Stimulated activated naive CD4-positive, alpha-beta T cell (primary cell): ENCODE measurements around the gene TSHR.

Experiments
- DNase-seq, 6 experiments: peaks; one replicate each; lab custom pipeline; 2025; lab: John Stamatoyannopoulos, UW

The TSHR gene

GRCh38 chr14:81137316-81137715, 181.9 kb downstream of the TSHR start:
- DNase-seq, result no peak

DNA sequence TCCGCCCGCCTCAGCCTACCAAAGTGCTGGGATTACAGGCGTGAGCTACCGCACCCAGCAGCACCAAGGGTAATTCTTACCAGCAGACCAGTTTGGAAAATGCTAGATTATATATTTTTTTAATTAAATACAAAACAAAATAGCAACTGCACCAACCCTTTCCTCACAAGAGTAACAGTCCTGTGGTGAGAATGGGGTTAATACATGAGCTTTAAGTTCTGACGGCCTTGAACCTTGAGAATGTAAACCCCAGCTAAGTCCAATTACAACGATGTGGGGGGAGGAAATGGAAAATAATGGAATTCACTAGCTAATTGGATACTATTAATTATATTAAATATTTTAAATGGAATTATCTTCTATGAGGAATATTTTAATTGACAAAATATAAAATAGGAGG, 183.0 kb downstream of the TSHR start:
- DNase-seq, result no peak

GRCh38 chr14:81141426-81141825, 186.0 kb downstream of the TSHR start:
- DNase-seq, result no peak

GRCh38 chr14:81143793-81144192, 188.4 kb downstream of the TSHR start:
- DNase-seq, result no peak

DNA sequence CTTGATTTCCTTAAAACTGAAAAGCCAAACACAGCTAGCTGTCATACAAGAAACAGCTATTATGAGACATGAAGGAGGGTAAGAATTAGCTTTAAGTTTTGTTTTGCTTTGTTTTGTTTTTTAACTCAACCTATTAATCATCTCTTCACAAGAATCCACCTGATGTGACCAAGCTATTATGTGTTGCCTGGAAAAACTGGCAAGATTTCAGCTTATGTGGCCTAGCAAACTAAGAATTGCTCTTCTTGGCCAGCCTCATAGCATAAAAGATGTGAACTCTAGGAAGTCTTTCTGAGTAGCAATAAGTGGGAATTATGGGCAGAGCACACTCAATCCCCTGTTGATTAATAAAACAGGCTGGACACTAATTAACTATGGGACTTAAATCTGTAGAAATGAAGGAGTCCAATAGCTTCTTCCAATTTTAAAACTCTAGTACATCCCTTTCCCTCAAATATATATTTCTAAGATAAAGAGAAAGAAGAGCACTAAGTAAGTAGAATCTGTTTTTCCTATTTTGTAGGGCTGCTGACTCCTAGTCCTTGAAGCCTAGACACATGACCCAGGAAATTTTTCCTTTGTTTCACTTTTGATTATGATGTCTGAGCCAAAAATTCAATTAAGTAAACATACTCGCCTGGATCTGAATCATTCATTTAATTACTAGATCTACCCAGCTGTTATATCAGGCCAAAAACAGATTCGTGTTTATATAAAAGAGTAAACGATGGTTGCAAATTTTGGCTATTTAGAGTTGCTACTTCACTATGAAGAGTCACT, 189.6 kb downstream of the TSHR start:
- no peak for DNase-seq

- DNase-seq, result no peak
These were observed 191.9 kb downstream of the TSHR start for GRCh38 chr14:81147140-81147897.

DNA sequence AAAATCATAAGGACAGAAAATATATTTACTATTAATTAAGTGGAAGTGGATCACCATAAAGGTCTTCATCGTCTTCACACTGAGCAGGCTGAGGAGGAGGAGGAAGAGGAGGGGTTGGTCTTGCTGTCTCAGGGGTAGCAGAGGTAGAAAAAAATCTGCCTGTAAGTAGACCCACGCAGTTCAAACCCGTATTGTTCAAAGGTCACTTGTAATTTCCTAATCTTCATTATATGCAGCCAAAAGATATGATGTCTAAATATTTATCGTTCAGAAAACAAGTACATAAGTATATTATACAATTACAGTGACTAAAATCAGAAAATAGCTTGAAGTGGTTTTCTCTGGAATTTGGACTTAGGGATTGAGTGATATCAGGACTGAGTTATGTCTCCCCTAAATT, 193.2 kb downstream of the TSHR start:
- DNase-seq, result no peak

GRCh38 chr14:81153187-81153586, 197.8 kb downstream of the TSHR start:
- no peak for DNase-seq

- DNase-seq, result no peak
These were observed 202.0 kb downstream of the TSHR start for GRCh38 chr14:81157431-81157830.

GRCh38 chr14:81161088-81161487, 205.7 kb downstream of the TSHR start:
- no peak for DNase-seq

- DNase-seq, result no peak
These were observed 206.3 kb downstream of the TSHR start for GRCh38 chr14:81161749-81162148.

DNA sequence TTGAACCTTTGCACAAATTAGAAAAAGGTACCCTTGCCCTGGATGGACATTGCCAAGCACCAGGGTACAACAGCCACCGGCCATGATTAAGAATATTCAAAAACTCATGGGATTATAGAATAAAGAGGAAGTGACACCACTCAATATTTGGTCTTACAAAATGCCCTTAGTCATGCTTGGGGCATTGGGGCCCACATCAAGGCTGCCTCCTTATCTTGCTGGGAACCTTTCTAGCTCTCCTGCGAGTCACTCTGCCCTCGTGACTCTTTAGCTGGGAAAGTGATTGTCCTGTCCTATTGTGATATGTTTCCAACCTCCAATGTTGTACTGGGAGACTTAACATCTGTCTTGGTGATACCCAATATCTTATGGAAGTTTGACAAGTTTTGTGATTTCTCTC, 207.5 kb downstream of the TSHR start:
- no peak for DNase-seq

DNA sequence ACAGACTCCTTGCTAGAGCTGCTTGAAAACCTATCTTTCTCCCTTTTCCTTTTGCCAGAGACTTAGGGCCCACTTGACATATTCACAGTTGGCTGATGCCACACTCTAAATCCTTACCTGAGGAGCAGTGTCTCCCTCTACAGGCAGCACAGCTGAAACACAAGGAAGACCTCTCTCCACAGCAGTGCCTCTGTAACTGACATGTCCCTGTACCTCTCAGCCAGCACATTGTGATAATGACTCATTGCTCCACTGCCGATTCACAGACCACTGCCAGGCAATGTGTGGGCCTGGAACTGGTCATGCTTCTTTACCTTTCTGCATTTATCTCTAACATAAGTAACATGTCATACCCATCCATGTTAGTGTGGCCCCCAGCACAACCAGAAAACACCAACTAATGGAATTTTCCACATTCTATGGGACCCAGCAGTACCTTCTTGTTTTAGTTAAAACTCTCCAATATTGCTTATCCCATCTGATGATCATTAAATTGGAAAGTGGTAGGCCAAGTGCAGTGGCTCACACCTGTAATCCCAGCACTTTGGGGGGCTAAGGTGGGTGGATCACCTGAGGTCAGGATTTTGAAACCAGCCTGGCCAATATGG, 208.8 kb downstream of the TSHR start:
- DNase-seq, result peak in 2 of 6 experiments; percentile 2 to 3

GRCh38 chr14:81165188-81165587, 209.8 kb downstream of the TSHR start:
- DNase-seq, result no peak

DNA sequence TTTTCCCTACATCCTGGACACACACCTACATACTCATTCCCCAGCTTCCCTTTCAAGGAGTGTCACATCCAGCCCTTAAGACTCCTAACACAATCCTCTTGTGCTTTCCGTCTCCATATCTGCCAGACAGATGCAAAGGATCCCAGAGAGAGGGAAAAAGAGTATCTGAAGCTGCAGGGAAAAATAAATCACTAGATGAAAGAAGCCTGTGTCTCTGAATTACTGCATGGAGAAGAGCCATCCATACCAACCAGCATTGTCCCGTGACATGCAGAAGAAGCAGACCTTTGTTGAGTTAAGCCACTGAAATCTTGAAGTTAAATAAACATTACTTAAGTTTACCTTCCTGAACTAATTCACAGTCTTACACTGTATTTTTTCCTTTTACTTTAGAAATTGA, 210.7 kb downstream of the TSHR start:
- no peak for DNase-seq

GRCh38 chr14:81169267-81169666, 213.8 kb downstream of the TSHR start:
- no peak for DNase-seq

DNA sequence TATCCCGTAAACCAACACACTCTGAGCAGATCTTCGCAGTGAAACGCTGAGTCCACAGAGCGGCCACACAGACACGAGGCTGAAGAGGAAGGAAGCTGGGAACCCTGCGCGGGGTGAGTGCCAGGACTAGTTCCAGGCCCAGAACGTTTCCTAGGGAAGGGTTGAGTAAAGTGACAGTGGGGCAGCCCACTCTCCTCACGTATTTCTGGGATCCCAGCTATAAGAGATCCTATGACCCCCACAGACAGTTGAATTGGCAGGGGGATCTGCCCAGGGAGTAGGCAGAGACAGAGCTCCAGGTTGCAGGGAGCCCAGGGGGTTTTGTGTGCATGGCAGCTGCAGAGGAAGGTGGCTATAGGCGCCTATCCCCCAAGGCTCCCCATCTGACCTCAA, 214.3 kb downstream of the TSHR start:
- peak in 2 of 6 experiments; percentile 17 to 44 for DNase-seq

DNA sequence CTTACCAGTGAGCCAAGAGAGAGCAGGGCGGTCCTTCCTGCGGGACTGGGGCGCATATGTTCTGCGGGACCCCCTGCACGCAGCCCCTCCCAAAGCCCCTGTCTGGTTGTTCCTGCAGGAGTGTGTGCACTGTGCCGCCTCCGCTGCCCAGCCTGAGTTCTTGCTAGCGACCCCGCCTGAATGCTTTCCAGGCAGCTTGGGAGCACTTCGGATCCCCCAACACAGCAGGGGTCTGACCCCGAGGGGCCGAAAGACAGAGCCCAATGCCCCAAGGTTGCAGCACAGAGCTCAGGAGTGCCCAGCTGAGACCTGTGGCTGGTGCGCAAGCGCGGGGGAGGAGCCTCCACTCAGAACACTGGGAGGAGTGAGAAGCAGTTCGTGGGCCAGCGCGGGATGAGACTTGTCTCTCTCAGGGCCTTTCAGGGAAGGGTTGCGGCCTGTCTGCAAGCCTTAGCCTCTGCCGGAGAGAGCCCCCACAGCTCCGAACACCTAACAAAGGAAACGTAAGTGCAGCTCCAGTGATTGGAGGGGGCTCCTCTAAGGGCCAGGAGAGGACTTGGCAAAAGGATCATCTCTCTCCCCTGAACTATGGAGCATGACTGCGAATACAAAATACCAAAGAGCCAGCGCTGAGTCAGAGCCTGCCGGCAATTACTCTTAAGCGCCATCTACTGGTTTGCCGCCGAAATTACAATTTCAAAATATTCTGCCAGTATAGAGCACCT, 214.8 kb downstream of the TSHR start:
- DNase-seq, result peak; percentile 74 to 98 (median 86)

- no peak for DNase-seq
These were observed 215.4 kb downstream of the TSHR start for GRCh38 chr14:81170829-81171195.

DNA sequence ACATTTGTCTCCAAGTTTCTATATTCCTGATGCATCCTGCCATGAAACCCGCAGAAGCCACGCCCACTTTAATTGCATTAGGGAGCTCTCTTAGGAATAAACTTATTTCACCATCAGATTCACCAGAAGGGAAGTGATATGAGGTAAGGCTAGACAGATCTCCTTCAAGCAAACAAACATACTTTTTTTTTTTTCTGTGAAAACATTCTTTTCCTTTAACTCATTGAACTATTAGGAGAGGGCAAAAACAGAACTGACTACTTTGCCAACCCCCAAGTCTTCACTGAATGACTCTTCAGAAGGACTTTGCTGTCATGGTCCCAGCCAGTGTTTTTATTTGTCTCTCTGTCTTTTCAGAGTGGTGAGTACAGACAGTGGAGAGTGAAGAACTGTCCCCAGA, 216.9 kb downstream of the TSHR start:
- no peak for DNase-seq

DNA sequence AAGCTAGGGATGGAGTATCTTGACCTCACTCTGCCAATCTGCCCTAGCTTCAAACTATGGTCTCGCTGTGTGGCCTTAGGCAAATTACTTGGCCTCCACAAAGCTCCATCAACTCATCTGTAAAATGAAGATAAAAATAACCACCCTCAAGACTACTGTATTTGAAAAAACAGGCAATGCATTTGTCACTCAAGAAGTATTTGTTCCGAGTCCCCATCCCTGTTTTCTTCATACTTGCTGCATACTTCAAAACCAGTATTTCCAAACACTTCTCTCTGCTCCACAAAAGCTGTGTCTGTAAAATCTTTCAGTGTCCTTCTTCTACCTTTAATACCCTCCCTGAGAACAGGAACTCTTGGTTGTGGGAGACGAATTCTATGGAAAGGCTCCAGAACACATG, 217.5 kb downstream of the TSHR start:
- no peak for DNase-seq

DNA sequence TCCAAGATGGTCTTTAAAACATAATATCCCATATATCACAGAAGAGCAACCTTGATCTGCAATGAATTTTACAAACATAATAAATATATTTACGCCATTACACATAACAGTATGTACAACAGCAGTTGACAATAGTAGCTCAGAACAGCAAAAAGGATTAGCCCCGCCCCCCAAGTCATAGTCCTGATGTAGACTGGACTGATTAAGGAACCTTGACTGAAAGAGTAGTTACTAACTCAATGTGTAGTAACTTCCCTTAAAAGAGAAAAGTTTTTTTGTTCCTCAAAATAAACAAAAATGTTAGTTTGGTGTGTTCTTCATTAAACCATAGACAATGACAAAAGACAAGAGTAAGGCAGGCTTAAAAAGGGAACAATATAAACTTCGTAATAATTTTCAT, 220.8 kb downstream of the TSHR start:
- DNase-seq, result no peak

DNA sequence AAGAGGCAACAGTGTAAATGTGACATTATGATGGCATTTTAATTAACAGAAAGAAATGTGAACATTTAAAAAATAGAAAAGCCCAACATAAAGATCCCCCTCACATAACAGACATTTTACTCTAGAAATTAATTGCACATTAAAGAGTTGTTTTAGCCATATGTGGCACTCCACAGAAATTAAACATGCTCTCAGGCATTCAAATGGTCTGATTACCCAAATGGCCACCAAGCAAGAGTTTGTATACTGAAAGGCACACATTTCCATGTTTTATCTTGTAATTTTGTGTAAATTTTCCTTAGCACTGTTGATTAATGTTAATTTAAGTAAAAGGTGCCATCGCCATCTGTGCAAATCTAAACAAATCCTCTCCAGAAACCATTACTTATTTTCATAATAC, 221.8 kb downstream of the TSHR start:
- DNase-seq, result no peak
